GM18498 (cell line): Measurements from ENCODE around the gene PCNT.

Source experiments
- ATAC-seq: cut with Tn5 transposase; IDR thresholded peaks from one replicate; pipeline ENCODE4 v1.9.1; 2021; ENCODE audit warnings: mild to moderate bottlenecking, moderate library complexity; ENCODE audit not compliant: unreplicated experiment

PCNT gene

DNA sequence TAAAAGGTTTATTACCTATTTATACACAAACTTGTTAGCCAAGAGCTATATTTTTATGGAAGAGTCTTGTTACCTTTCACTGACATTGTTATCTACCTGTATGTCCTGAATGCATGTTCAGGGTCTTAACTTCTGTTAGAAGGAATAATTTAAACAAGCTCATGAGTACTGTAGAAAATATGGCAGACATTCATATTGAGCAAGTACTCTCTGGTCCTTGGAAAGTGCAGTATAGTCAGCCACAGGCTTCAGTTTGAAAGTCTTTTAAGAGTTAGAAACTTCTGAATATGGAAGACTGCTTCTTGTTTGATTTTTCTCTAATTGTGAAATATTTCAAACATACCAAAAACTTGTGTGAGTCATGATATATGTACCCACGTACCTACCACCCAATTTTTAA, 151.3 kb downstream of the PCNT start:
- no peak for ATAC-seq

DNA sequence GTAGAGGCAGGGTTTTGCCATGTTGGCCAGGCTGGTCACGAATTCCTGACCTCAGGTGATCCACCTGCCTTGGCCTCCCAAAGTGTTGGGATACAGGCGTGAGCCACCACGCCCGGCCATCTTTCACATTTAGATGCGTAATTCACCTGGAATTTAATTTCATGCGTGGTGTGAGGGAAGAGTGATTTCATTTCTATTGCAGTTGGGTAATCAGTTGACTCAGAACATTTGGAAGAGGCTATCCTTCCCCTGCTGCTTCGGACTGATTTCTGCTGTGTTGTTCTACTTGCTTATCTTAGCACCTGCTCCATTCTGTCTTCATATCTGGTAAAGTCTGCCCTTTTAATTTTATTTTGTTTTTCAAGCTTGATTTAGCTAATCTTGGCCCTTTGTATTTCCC, 153.8 kb downstream of the PCNT start:
- ATAC-seq, result no peak

DNA sequence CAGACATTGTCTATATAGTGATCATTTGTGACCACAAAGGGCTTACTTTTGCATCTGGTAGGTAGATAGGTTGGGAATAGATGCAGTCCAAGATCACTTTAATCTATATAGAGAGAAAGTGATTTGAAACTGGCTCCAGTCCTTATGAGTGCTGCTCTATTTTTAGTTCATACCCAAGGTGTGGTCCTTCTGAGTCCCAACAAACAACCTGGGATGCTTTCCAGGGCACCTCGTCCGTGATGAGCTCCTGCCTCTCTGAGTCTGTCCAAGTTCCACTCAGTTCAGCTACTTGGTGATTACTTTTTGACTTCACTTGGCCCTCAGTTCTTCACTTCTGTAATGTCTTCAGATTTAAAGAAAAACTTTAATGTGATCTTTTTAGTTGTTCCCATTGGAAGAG, 155.0 kb downstream of the PCNT start:
- no peak for ATAC-seq

DNA sequence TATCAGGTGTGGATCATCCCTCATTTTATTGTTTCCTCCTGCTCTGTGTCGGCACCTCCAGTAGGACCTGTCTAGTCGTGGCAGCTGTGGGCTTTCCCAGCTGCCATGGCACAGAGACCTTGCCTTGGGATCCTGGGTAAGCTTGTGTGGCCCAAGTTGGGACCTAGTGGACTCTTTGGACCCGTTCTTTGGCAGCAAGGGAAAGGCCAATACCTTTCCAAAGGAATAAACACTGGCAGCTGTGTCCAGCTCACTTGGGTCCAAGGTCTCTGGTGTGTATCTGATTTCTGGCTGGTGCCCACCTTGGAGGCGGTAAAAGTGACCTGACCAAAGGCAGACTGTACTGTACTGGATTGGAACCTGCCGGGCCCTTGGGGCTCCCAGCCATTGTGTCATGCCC, 156.5 kb downstream of the PCNT start:
- ATAC-seq, result no peak

DNA sequence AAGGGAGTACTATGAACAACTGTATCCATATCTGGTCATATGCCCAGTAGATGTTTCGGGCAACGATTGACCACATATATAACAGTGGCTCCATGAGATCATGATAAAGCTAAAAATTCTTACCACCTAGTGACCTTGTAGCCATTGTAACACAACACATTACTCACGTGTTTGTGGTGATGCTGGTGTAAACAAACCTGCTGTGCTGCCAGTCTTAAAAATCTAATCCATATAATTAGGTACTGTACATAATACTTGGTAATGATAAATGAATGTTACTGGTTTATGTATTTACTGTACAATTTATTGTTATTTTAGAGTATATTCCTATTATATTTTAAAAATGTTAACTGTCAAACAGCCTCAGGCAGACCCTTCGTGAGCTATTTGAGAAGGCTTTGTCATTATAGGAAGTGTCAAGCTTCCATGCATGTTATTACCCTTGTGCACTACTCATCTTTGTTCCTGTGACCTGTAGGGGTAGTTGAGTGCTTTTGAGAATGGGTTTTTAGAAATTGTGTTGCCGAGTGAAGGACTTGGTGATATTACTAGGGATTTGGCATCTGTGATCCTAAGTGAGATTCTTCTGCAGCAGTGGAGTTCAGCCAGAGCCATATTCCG, 158.4 kb downstream of the PCNT start:
- no peak for ATAC-seq

DNA sequence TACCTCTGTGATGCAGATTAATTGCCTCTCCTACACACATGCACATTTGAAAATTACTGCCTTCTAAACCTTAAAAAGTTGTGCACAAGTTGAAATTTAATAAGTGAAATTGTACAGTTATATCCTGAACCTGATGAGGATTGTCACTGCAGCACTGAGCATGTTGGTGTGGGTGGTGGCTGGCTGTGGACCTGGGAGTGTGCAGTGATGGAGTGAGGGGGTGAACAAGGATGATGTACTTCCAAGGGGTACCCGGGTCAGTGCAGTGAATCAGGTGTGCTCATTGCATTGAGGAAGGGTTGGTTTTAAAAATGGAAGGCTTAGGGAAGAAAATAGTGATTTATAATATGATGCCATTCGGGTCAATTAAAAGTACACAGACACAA, 158.9 kb downstream of the PCNT start:
- no peak for ATAC-seq

DNA sequence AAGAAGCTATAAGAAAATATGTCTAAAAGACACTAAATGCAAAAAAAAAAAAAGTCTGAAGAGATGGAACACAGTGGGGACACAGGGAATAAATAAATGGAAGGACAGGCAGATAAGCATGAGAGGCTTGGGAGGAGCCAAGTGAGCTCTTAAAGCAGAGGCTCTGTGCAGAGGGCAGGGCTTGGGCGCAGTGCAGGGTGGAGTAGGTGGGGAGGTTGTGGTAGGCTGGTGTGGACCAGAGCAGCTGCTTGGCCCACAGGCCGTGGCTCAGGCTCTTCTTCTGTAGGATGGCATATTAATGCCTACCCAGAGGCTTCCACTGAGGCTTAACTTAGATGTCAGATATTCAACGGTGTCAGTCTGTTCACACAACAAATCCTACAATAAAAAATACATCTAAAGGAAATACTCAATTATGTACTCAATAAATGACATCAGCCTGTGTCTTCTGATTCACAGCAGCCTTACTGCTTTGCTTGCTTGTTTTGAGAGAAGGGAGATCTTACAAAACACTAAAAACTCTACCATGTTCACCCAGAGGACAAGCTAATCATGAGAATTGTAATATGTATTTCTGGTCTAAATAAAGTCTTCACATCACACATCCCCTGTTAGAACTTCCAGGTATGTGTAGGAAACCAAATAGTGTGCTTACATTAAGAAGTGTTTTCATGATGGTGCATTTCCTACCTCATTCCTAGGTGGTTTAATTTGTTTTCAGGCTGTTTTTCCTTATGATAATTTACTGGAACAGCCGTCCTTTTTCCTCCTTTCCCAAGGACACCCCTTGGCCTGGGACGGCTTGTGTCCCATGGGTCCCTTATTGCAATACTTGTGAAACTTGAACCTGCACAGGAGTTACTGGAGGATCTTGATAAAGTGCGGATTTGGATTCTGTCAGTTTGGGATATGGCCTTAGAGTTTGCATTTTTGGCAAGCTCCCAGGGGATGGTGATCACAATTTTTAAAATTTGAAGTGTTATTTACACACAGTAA, 159.6 kb downstream of the PCNT start:
- no peak for ATAC-seq

DNA sequence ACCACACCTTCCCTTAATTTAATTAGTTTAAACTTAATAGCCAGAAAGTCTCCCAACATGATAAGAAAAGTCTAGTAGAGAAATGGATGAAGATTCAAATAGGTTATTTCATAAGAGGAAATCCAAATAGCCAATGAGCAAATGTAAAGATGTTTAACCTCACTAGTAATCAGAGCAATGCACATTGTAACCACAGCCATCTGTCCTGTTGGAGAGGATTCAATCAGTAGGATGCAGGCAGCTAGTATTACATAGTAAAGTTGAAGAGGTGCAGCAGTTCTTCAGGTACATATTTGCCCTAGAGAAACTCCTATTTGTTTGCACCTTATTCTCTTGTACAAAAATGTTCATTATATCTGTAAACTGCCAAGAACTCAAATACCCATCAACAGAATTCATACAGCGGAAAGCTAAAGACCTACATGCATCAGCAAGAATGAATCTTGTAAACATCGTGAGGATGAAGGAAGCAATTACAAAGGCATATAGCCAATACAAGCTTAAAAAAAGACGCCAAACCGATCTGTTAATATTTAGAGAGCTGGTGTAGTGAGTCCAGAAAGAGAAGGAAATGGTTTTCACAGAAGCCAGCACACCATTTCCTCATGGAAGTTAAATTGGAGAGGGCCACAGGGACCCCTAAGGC, 162.6 kb downstream of the PCNT start:
- ATAC-seq, result no peak

DNA sequence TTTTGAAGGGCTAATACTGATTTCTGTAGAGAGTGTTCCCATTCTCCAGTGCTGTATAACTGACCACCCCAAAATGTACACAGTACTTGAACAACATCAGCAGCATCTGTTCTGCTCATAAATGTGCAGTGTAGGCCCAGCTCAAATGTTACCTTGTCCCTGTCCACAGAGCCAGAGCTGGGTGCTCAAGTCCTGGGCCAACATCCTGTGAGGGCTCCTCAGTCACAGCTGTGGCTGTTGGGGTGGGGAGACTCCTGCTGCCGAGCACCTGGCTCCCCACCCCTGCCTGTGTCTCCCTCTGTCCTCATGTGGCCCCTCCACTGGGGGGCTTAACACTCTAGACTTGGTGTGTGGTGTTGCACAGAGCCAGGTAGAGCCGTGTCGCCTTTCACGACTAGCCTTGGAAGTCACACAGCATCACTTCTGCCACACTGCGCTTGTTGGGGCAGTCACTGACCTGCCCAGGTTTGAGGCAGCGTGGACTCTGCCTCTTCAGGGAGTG, 165.3 kb downstream of the PCNT start:
- ATAC-seq, result no peak

DNA sequence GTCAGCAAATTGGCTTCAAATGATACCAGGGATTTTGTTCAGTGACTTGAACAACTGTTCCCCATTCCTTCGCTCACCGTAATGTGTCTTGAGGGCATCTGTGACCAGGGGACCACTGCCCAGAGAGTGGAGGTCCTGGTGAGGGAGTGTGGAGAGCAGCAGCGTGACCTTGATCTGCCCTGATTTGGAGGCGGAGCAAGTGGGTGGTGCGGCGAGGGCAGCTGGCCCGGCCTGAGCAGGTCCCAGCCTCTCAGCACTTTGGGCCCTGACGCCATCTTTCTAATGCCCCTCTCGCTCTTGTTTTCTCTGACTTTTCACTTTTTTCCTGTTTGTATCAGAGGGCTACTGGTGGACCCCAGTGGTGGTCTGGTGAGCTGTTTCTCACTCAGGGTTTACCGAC, 165.8 kb downstream of the PCNT start:
- no peak for ATAC-seq

DNA sequence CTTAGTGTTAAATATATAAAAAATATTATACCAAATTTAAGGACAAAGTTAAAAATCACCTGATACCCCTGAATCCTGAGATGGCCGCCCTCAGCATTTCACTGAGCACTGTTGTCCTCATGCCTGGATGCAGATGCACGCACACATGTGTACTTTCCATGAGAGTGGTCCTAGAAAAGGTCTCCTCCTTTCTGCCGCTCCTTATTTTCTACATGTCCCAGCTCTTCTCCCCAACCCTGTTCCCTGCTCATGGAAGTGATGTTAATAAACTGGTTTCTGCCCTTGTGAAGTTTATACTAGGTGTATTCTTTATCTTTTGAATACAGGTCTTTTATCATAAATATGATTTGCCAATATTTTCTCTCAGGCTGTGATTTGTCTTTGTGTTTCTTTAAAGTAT, 167.6 kb downstream of the PCNT start:
- no peak for ATAC-seq

DNA sequence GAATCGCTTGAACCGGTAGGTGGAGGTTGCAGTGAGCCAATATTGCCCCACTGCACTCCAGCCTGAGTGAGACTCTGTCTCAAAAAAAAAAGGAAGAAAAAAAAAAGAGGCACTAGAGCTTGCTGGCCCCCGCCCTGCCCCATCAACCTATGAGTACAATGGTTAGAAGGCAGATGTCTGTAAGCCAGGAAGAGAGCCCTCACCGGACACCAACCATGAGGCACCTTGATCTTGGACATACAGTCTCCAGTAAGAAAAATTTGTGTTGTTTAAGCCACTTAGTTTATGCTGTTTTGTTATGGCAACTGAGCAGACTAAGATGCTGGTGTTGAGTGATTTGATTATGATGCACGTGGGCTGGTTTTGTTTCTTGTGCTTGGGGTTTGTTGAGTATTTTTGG, 168.9 kb downstream of the PCNT start:
- no peak for ATAC-seq

DNA sequence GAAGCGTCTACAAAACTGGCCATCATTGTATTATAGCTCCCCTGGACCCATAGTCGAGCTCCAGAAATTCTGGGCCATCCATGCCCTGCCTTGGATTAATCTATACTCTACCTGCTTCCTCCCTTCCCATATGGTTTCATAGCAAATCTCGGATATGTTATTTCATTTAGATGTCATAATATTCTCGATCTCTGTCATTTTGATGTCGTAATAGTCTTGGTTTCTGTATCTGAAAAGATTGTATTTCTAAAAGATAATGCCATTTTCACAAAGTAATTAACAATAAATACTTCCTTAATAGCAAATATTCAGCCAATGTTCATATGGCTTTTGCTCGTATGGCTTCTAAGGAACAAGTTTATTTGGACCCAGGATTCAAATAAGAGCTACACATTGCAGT, 169.9 kb downstream of the PCNT start:
- ATAC-seq, result no peak
